HG03432 (cell line): Measurements from ENCODE around the gene TENM3.

Source experiments
- ATAC-seq: cut with Tn5 transposase; IDR thresholded peaks from one replicate; pipeline ENCODE4 v1.9.1; 2021; ENCODE audit warnings: mild to moderate bottlenecking, moderate library complexity; ENCODE audit not compliant: unreplicated experiment

Gene TENM3

GRCh38 chr4:182496408-182496807, 253.2 kb downstream of the TENM3 start:
- ATAC-seq = no peak

GRCh38 chr4:182502064-182502463, 258.9 kb downstream of the TENM3 start:
- no peak for ATAC-seq

GRCh38 chr4:182504463-182504862, 261.3 kb downstream of the TENM3 start:
- ATAC-seq = no peak

GRCh38 chr4:182507805-182508204, 264.6 kb downstream of the TENM3 start:
- no peak for ATAC-seq

GRCh38 chr4:182510836-182511235, 267.6 kb downstream of the TENM3 start:
- no peak for ATAC-seq

GRCh38 chr4:182513587-182514291, 270.5 kb downstream of the TENM3 start:
- ATAC-seq = peak; percentile 65

- no peak for ATAC-seq
Observed at GRCh38 chr4:182518421-182518820, 275.2 kb downstream of the TENM3 start.

- ATAC-seq = no peak
Observed at GRCh38 chr4:182519528-182519927, 276.3 kb downstream of the TENM3 start.

- ATAC-seq = no peak
Observed at GRCh38 chr4:182521011-182521410, 277.8 kb downstream of the TENM3 start.

GRCh38 chr4:182528819-182529218, 285.6 kb downstream of the TENM3 start:
- ATAC-seq = no peak

- ATAC-seq = no peak
Observed at GRCh38 chr4:182530451-182530850, 287.2 kb downstream of the TENM3 start.

GRCh38 chr4:182531555-182532162, 288.5 kb downstream of the TENM3 start:
- ATAC-seq = no peak

GRCh38 chr4:182532441-182532840, 289.2 kb downstream of the TENM3 start:
- no peak for ATAC-seq

- ATAC-seq = no peak
Observed at GRCh38 chr4:182533964-182534363, 290.8 kb downstream of the TENM3 start.

- ATAC-seq = no peak
Observed at GRCh38 chr4:182536221-182536811, 293.1 kb downstream of the TENM3 start.

- ATAC-seq = no peak
Observed at GRCh38 chr4:182537031-182537795, 294.0 kb downstream of the TENM3 start.

- ATAC-seq = no peak
Observed at GRCh38 chr4:182538031-182538430, 294.8 kb downstream of the TENM3 start.

GRCh38 chr4:182540496-182540895, 297.3 kb downstream of the TENM3 start:
- no peak for ATAC-seq

GRCh38 chr4:182547435-182547834, 304.2 kb downstream of the TENM3 start:
- peak; percentile 100 for ATAC-seq

- no peak for ATAC-seq
Observed at GRCh38 chr4:182548156-182548555, 305.0 kb downstream of the TENM3 start.

GRCh38 chr4:182549356-182549755, 306.2 kb downstream of the TENM3 start:
- no peak for ATAC-seq

- no peak for ATAC-seq
Observed at GRCh38 chr4:182552948-182553347, 309.7 kb downstream of the TENM3 start.
